ENCODE measurements around the gene ADCY5.

Gene ADCY5

GRCh38 chr3:123296836-123297626, 151.9 kb downstream of the ADCY5 start:
- H3K4me3 ChIP-seq (replicated peaks; ENCODE audit: low read depth, low read length), result no peak overlapping the region
- TF ChIP-seq CTCF (IDR thresholded peaks at IDR 0.05; ENCODE audit: low read length, missing control alignments), result no peak
- DNase-seq (ENCODE audit: low read depth), result no peak

GRCh38 chr3:123296261-123296660, 152.6 kb downstream of the ADCY5 start:
- H3K4me3 ChIP-seq (replicated peaks; ENCODE audit: low read depth, low read length), result no peak overlapping the region
- TF ChIP-seq CTCF (IDR thresholded peaks at IDR 0.05; ENCODE audit: low read length, missing control alignments), result no peak
- no peak for DNase-seq (ENCODE audit: low read depth)

GRCh38 chr3:123295901-123296250, 153.0 kb downstream of the ADCY5 start:
- no peak overlapping the region for H3K4me3 ChIP-seq (replicated peaks; ENCODE audit: low read depth, low read length)
- no peak for DNase-seq (ENCODE audit: low read depth)
- TF ChIP-seq CTCF (IDR thresholded peaks at IDR 0.05; ENCODE audit: low read length, missing control alignments), result no peak

GRCh38 chr3:123295171-123295900, 153.6 kb downstream of the ADCY5 start:
- no peak for DNase-seq (ENCODE audit: low read depth)
- no peak for TF ChIP-seq CTCF (IDR thresholded peaks at IDR 0.05; ENCODE audit: low read length, missing control alignments)
- H3K4me3 ChIP-seq (replicated peaks; ENCODE audit: low read depth, low read length), result no peak overlapping the region

GRCh38 chr3:123294296-123294938, 154.5 kb downstream of the ADCY5 start:
- no peak overlapping the region for H3K4me3 ChIP-seq (replicated peaks; ENCODE audit: low read depth, low read length)
- DNase-seq (ENCODE audit: low read depth), result no peak
- no peak for TF ChIP-seq CTCF (IDR thresholded peaks at IDR 0.05; ENCODE audit: low read length, missing control alignments)

- DNase-seq (ENCODE audit: low read depth), result no peak
- no peak overlapping the region for H3K4me3 ChIP-seq (replicated peaks; ENCODE audit: low read depth, low read length)
- no peak for TF ChIP-seq CTCF (IDR thresholded peaks at IDR 0.05; ENCODE audit: low read length, missing control alignments)
Observed at GRCh38 chr3:123292321-123293310, 156.3 kb downstream of the ADCY5 start.

Data from fibroblast of pulmonary artery (primary cell).